ENCODE results near the gene WDFY4.

Gene WDFY4

DNA sequence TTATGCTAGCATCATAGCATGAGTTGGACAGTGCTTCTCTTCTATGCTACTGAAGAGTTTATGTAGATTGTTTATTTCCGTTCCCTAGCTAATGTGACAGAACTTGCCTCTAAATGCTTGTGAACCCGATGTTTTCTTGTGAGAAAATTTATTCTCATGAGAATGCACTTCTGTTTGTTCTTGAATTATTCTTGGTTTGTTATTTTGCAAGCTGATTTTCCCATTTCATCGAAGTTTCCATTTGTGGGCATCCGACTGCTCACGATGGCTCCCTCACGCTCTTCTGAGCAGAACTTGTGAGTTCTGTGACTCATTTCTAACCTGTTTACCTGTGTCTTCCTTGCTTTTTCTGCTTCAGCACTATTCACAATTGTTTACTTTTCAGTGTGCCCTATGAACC is 59.9 kb downstream of the WDFY4 start:
- DNase-seq (ENCODE audit: low read depth), result no peak

DNA sequence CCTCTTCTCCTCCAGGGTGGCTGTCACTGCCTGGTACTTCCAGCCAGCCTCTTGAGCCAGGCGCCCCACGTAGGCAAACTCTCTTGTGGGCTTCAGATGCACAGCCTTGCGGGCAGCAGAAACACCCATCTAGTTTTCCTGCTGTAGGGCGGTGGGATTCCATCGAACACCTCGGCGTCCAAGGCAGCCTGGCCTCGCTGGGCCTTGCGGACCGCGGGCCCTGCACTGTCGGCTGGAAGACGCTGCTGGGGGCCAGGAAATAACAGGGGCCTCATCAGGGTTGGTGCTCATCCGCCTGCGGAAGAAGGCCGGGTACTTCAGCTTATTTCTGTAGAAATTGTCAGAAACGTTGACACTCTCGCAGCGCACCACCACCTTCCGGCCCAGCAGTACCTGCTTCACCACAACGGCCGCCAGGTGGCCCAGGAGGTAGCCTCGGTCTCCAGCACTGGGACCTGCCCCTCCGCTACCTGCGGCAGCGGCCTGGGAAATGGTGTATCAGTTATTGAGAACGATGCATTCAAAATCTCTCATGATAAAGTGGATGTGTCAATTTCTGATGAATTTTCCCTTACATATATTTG is 61.1 kb downstream of the WDFY4 start:
- no peak for DNase-seq (ENCODE audit: low read depth)

DNA sequence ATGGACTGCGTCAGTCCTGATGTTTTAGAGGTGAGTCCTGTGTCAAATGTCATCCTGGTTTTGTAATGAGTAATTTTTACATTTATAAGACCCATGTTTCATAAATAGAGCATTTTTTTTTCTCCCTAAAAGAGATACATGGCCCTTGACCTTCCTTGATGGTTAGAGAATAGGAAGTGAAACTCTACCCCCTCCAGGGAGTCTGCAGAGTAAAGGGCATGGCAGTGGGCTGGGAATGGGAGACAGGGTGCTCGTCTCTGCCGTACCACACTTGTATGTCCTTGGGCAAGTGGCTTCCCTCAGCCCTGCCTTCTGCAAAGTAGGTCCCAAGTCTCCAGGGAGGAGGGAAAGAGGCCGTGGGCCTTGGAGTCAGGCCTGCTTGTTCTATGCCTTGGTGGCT is 63.9 kb downstream of the WDFY4 start:
- DNase-seq (ENCODE audit: low read depth), result no peak

DNA sequence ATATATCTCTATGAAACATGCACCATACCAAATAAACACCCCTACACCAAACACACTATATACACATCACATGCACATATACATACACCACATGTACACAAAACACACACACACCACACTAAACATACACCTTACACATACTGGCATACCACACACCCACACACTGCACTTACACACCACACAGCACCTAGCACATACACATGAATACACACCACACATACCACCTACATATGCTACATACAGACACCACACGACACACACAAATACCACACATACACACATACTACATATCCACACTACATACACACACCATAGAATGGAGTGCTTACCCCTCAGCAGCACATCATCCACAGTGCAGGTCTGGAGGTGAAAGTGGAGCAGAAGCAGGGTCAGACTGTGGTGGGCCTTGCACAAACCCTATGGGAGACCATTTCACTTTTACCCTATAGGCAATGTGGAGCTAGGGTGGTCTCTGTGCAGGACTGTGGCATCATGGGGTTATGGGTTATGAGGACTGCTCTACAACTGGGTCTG is 64.6 kb downstream of the WDFY4 start:
- no peak for DNase-seq (ENCODE audit: low read depth)

DNA sequence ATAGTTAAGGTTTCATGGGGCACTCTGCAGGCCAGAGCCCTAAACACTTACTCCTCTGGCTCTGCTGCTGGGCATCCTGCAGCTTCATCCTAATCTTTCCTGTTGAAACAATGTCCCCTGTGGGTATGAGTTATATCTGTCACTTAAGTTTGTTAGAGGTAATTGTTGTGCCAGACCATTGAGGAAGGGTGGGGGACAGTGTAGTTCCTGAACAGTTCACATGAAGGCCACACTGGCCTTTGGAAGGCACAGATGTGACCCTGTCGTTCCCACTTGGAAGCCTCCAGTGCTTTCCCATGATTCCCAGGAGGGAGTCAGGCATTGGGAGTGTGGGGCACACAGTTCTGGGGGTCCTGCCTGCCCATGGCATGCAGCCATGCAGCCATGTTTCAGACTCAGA is 65.3 kb downstream of the WDFY4 start:
- no peak for DNase-seq (ENCODE audit: low read depth)

DNA sequence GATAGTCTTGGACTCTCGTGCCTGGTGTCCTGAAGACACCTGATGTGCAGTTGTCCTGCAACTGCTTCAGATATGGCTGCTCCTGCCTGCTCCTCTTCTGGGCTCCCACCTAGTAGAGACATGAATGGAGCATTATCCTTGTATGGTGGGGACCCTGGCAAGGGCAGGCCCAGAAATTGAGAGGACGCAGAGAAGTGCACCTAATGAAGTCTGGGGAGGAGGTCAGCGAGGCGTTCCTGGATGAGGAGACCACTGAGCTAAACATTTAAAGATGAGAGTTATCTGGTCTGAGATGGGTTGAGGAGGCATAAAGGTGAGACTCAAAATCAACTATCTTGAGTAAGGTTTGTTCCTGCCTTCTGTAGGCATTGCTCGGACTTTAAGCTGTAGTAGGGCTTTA is 66.3 kb downstream of the WDFY4 start:
- DNase-seq (ENCODE audit: low read depth), result no peak

DNA sequence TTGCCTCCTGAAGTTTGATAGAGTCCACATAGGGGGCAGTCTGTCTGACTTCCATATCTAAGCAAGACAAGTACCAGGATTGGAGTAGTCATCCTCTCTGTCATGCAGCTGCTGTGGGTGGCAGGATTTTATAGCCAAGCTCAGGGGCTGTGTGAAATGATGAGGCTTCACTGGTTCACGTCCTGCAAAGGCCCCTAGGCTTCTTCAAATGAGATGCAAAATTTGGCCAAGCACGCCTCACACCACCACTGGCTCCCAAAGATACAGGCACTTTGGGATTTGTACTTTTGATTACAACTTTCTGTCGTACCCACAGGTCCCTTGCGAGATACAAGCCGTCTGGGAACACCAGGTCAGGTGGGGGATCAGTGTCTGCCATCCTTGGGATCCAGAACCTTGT is 67.1 kb downstream of the WDFY4 start:
- no peak for DNase-seq (ENCODE audit: low read depth)

DNA sequence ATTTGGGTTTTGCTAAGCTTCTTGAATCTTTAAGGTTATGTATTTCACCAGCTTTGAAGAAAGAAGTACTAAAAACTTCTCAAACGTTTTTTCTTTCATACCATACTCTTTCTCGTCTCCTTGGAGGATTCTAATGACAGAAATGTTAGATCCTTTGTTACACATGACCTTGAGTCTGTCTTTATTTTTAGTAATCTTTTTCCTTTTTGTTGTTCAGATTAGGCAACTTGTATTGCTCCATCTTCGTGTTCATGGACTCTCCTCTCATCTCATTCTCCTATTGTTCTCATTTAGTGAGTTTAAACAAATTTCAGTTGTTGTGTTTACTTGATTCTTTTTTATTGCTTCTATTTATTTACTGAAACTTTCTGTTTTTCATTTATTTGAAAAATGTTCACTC is 73.7 kb downstream of the WDFY4 start:
- DNase-seq (ENCODE audit: low read depth), result no peak

DNA sequence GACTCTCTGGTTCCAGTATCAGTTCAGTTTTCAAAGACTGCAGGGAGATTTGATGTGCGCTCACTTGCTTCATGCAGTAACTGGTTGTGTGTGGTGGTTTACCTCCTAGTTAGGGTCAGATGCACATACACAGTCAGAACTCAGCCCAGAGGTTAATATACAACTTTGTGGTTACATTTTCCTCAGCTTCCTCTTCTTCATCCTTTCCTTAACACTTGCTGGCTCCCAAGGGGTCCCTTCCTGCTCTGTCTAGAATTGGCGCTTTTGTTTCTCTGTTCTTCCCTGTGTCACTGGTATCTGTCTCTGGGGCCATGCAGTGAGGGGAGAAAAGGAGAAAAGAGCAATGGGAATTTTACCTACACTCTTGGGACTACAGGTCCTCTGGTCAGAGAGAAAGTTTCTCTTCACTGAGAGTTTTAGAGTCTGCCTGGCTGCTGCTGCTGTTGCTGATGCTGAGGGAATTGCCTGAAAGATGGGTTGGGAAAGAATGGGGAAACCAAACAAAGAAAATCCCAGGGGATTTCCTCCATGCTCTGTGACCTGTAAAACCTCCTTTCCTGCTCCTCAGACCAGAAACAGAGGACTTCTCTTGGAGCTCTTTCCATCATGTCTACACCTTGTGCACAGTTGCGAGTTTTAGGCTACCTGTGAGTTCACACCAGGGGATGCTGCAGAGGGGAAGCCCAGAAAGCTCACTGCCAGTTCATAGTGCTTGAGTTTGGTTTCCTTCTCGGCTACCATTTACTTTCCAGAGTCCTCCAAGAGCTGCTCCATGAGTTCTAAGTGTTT is 74.6 kb downstream of the WDFY4 start:
- DNase-seq (ENCODE audit: low read depth), result no peak

DNA sequence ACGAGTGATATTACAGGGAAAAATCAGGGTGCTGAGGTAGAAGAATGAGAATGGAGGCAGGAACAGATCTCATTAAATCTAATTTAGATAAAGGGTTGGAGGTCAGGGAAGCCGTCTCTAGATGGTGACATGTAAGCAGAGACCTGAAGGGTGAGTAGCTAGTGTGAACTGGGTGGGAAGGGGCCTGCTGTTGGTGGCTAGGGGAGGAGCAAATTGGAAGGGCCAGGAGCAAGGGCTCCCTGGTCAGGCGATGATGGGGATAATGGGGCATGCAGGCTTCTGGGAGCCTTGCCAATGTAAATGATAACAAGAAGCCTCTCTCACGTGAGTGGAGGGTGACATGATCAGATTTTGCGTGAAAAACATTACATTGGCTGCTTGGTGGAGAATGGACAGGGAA is 76.3 kb downstream of the WDFY4 start:
- DNase-seq (ENCODE audit: low read depth), result no peak

DNA sequence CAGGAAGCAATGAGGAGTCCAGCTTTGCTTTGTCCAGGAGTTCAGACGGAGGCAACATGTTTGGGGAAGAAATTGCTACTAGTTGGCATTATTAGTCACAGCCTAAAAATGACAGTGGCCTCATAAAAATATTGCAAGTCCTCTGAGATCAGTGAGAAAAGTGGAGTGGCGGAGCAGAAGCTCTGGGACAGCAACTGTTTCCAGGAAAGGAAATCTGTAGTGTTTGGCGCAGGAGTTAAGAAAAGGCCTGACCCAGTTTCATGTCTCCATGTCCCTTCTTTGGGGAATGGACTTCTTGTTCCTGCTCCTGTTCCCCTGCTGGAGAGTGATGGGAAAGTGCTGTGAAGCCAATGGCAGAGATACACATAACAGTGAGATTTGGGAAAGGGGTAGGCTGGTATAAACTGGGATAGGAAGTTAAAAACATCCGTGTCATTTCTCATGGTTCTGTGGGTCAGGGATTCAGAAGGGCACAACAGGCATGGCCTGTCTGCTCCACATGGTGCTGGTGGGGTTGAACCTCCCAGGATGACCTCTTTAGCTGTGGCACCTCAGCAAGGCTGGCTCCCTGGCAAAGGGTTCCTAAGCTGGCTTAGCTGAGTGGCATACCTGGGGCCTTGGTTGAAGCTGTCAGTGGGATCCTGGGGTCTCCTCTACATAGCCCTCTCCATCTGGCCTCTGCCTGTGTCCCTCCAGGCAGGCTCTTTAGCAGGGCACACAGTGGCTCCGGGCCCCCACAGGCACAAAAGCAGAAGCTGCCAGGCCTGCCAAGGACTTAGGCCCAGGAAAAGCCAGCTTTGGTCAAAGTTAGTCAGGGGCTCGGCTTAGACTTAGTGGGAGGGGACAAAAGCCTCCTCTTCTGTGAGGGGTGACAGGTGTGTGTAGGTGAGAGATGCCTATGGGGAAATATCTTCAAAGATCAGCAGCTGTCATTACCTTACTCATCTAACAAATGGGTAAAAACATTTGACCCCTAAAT is 77.7 kb downstream of the WDFY4 start:
- no peak for DNase-seq (ENCODE audit: low read depth)

DNA sequence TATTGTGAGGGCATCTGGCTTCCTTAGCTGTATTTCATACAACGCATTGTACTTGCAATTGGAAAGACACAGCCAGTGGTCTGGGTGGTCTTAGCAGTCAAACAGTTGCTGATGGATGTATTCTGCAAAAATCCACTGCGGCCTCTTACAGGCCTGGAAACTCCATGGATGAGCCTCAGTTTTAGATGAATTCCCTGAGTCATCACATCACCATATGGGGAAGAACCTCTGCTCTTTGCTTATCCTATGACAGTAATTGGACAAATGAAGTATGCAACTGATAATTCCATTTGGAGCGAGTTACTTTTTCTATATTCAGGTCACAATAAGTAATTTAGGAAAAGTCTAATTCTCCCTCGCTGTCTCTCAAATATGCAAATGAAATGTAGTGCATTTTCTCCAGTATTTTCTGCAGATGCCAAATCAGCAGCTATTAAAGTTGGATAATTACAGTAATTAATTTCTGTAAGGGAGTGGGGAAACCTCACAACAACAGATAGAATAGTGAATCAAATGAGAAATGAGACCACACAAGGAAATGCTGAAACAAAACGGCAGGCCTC is 78.8 kb downstream of the WDFY4 start:
- DNase-seq (ENCODE audit: low read depth), result no peak

DNA sequence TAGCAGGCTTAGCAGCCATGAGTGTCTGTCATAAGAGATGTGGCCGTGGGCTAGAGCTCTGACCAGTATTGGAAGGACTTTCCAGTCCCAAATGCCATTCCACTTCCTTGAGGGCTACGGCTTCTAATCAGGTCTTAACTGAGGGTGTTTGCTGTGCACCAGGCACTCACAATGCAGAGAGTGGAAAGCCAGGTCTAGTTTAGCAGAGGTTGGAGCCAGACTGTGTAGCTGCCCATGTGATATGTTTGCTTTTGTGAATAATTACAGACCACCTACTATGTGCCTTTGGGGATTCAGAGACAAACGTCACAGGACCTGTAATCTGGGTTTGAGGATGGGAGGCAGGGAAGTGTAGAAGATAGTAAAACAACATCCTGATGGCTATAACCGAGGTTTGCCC is 79.8 kb downstream of the WDFY4 start:
- no peak for DNase-seq (ENCODE audit: low read depth)

DNA sequence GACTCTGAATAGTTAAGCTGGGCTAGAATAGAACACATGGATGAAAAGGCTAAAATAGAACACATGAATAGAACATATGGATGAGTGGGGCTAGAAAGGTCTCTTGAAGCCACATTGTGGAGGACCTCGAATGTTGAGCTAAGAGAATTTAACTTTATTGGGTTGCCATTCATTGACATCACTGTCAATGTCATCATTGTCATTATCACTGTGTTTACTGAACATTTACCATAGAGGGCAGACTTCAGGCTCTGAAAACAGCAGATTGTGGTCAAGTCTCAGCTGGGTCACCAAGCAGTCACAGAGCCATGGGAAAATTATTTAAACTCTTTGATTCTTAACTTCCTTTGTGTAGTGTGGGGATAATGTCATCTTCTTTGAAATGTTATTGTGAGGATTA is 80.4 kb downstream of the WDFY4 start:
- no peak for DNase-seq (ENCODE audit: low read depth)

DNA sequence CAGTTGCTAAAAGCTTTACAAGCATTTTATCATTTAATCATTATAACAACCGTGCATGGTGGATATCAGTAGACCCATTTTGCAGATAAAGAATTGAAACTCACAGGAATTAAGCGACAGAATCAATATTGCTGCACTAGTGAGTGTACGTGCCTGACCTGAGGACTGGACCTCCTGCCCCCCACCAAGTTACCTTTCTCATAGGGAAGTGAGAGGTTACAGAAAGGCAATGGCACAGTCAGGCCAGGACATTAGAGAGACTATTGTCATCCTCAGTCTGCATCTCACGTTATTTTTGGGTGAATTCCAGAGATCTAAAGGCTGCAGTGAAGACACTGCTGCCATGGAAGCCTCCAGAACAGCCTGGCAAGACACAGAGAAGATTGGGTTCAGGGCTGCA is 80.9 kb downstream of the WDFY4 start:
- no peak for DNase-seq (ENCODE audit: low read depth)

DNA sequence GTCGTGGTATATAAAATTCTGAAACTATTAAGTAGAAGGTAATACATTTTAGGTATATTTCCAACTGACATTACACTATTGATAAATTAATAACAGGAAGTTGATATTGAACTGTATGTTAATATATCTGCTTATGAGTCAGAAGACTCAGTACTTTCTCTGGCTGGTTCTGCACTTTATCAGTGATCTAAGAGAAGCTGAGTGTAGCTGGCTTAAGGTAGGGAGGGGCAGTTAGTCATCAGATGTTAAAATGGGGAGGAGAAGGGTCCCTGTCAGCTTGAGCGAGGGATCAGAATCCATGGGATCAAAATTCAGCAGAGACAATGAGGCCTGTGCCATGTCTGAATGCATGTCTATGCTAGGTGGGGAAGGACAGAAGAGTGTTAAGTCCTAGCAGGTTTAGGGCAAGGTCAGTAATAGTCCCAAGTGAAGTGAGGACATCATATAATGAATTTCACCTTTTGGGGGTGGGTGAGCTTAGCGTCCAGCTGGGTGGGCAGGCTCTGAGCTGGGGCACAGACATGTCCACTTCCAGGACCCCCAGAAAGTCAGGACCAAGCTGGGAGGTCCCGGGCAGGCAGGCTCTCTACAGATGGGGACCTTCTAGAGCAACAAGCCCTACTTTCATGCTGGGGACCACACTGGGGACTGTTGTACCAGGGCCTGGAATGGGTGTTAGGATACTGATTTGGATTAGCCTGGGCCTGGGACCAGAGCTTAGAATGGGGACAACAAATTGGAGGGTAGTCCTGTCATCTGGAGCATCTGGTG is 82.9 kb downstream of the WDFY4 start:
- DNase-seq (ENCODE audit: low read depth), result no peak

DNA sequence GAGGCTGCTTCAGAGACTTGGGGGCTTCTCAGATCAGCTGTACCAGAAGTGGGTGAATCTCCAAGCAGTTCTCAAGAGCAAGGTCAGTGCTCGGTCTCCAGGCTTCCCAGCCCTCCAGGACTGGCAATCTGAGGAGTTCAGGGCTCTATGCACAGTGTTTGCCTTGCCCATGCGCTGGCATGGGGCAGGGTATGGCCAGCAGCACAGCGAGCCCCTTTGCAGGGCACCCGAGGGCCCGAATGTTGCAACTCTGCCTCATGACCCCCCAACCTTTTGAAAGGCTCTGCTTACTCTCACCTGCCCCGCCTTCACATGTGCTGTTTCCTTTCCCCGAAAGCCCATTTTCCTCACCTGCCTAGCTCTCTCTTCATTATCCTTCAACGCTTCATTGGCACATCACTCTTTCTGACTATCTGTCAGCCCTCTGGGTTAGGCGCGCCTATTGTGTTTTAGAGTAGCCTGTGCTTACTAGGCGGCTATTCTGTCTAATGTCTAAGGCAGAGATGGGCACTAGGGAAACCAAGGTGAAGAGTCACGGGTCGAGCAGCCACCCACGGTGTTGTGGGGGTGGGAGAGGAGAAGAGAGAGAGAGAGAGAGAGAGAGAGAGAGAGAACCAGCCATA is 83.6 kb downstream of the WDFY4 start:
- no peak for DNase-seq (ENCODE audit: low read depth)

DNA sequence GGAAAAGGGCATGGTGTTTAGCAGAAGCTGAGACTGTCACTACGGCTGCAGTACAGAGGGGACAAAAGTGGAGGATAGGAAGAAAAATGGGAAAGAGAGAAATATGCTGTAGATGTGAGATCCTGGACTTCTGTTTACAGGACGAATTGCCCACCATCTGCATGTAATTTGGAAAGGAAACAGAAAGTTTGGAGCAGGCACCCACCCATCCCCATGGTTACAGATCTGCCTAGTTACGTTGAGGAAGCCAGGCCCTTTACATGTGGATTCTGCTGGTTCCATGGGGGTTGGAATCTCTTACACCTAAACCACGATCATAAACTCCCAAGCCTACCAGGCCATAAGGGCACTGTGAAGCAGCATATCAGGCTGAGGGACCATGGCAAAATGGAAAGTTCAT is 84.3 kb downstream of the WDFY4 start:
- DNase-seq (ENCODE audit: low read depth), result no peak

DNA sequence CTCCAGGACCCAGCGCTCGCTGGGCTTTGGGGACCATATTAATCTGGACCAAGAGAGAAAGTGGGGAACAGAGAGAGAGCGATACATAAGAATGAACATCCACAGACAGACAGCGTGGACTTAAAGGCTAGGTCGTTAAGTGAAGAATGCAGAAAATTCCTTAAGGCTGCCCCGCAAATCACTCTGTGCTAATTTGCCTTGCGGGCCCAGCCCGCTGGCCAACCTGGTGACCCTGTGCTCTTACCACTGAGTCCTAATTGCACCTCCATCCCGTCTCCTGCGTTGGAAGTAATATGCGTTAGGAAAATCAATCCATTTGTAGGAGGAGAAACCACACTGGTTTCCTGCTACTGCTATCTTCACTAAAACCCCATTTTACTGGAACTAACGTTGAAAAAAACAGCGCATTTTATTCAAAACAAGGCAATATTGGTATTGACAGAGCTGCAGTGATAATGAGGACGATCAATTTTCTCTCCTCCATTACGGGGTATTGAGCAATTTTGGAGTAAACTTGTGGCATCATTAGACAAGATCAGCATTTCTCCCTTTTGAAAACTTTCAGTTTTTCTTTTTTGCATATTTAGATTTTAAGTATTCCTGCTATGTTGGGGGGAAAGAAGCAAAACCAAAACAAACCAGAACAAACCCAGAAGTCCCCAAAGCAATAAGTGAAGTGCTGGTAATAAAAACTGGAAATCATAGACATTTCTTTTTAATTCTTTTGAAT is 85.2 kb downstream of the WDFY4 start:
- no peak for DNase-seq (ENCODE audit: low read depth)

DNA sequence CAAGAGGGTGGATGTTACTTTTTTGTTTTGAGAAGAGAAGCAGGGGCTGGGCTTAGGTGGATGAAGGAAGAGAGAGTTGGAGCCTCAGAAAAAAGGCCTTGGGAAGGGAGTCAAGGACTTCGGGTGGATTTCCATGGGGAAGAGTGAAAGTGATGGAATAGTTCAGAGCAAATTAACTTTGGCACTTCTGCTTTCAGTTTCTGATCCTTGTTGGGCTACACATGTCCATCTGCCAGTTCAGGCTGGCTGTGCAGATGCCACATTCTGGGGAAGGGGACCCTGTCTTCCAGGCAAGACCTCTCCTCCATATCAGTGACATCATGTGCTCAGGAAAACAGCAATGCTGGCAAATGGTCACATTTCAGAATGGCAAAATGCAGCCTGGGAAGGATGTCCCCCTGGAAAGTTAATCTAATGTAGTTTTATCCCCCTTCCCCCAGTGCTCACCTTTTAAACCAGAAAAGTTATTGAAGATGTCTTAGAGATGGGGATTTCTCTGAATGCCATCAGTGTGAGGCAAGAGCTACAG is 86.0 kb downstream of the WDFY4 start:
- DNase-seq (ENCODE audit: low read depth), result no peak

Measured in fibroblast of the conjunctiva (primary cell).